Measurements from ENCODE around the gene SYNGR3. TPM values are rescaled to one million over a fixed set of nuclear protein-coding genes. Genes with fewer than 3 reads are reported as not detected.

Gene SYNGR3
- total and polyA plus RNA-seq, 2 of the 13 experiments (the other 11 are each of a cell fraction or from before 2014, with no cell fraction given) = 0.97 to 5.7 TPM

- TF ChIP-seq POGZ (CRISPR knock-in tag; IDR thresholded peaks at IDR 0.05) = 0 out of 2 replicates have a peak, but pooled peaks have one; percentile 7
- TF ChIP-seq ZNF460 (CRISPR knock-in tag; IDR thresholded peaks at IDR 0.05; ENCODE audit: borderline replicate concordance) = no peak
- no peak for TF ChIP-seq HMG20B (CRISPR knock-in tag; conservative IDR thresholded peaks at IDR 0.05)
- 0 out of 2 replicates have a peak, but pooled peaks have one; percentile 19 for TF ChIP-seq ZSCAN31 (CRISPR knock-in tag; IDR thresholded peaks at IDR 0.05; ENCODE audit: low read depth)
- TF ChIP-seq ZNF670 (CRISPR knock-in tag; IDR thresholded peaks at IDR 0.05; ENCODE audit: borderline replicate concordance) = 0 out of 2 replicates have a peak, but pooled peaks have one; percentile 69
- no peak; the same call in 1 of the 2 replicates for TF ChIP-seq ZNF501 (CRISPR knock-in tag; IDR thresholded peaks at IDR 0.05)
- TF ChIP-seq PTBP1 (IDR thresholded peaks at IDR 0.05; ENCODE audit: low read depth, low read length, poor library complexity, severe bottlenecking) = no peak
- peak; percentile 47; the same call in 1 of the 2 replicates for TF ChIP-seq MAX (IDR thresholded peaks at IDR 0.05)
- TF ChIP-seq ELF4 (CRISPR knock-in tag; IDR thresholded peaks at IDR 0.05; ENCODE audit: borderline replicate concordance) = peak; percentile 47; the same call in 1 of the 2 replicates
- no peak for TF ChIP-seq ZNF256 (CRISPR knock-in tag; conservative IDR thresholded peaks at IDR 0.05)
These were observed 26.1 kb downstream of the SYNGR3 start (continued) for GRCh38 chr16:2015947-2016208.

GRCh38 chr16:2016407-2016922 is 26.7 kb downstream of the SYNGR3 start:
- BruUV-seq (replicated peaks) = no TSS peak
- Histone ChIP-seq H4K20me1 (ENCODE audit: insufficient read depth, low read length) (no peaks in the 10 kb centered on the region), H3K4me3 (replicated peaks in 1 of 3; ENCODE audit: insufficient read depth in 1 of 3, low read depth in 2 of 3, low read length in 3 of 3) (no peak overlapping the region; a peak in 1 of 6 replicates), H3K79me2 (ENCODE audit: insufficient read depth, low read length) (no peaks in the 10 kb centered on the region), H2AFZ (ENCODE audit: low read length) (no peak overlapping the region), H3K9ac (ENCODE audit: insufficient read depth, low read depth, low read length) (no peak overlapping the region), H3K9me3 (ENCODE audit: low read length) (no peaks in the 10 kb centered on the region), H3K4me1 (ENCODE audit: insufficient read depth, low read length) (peaks cover 62% of the 10 kb centered on the region), H3K27ac (ENCODE audit: extremely low read length, insufficient read depth, low read length) (no peak overlapping the region), H3K36me3 (replicated peaks in 1 of 2; ENCODE audit: control insufficient read depth in 1 of 2, insufficient read depth in 2 of 2, low read length in 2 of 2) (no peaks in the 10 kb centered on the region), H3K4me2 (ENCODE audit: low read depth, low read length) (peak overlapping the region; percentile 93), H3K27me3 (ENCODE audit: control insufficient read depth in 1 of 2, insufficient read depth in 2 of 2, low read length in 2 of 2) (peaks cover 2 to 20% of the 10 kb centered on the region in 2 experiments; a peak in 2 of 5 replicates)
- DNase-seq (ENCODE audit: low spot score) = peak; percentile 41
- intact Hi-C loops (cut with micrococcal nuclease; ENCODE audit: unreplicated experiment) (no loop called here), in situ Hi-C loops (cut with HindIII; ENCODE audit: extremely low pct_ligation_motif_present, low pct_unique_long_range_greater_than_20kb) (no loop called here)
- CTCF ChIA-PET (ENCODE audit: low intra/inter-chr PET ratio, low total read pairs) = no interaction called here
- 3% methylated on average over 3 of the region's 13 CpGs for WGBS (ENCODE audit: low lambda C conversion rate)
- POLR2A ChIA-PET = interaction anchor here (1.1 to 2.9 kb wide), 5 partner anchors 19 to 139 kb away, joined by 3 to 22 read pairs (median 7); partner anchors contain the start of genes NTHL1, RPS2, TRAF7 and TSC2
- peak; percentile 52 for ATAC-seq
- peak; percentile 48 for FAIRE-seq
- TF ChIP-seq GPN1 (CRISPR knock-in tag; IDR thresholded peaks at IDR 0.05; ENCODE audit: borderline replicate concordance) = no peak
- TF ChIP-seq ZNF44 (CRISPR knock-in tag; IDR thresholded peaks at IDR 0.05) = no peak
- TF ChIP-seq ZNF850 (CRISPR knock-in tag; conservative IDR thresholded peaks at IDR 0.05) = no peak
- no peak for TF ChIP-seq SSRP1 (CRISPR knock-in tag; IDR thresholded peaks at IDR 0.05)
- TF ChIP-seq XRCC5 (optimal IDR thresholded peaks at IDR 0.05; ENCODE audit: low read length) = peak; percentile 23
- no peak for TF ChIP-seq KMT2B (CRISPR knock-in tag; IDR thresholded peaks at IDR 0.05)
- TF ChIP-seq ZNF138 (CRISPR knock-in tag; IDR thresholded peaks at IDR 0.05; ENCODE audit: low read depth) = no peak
- TF ChIP-seq, protein P1, sequence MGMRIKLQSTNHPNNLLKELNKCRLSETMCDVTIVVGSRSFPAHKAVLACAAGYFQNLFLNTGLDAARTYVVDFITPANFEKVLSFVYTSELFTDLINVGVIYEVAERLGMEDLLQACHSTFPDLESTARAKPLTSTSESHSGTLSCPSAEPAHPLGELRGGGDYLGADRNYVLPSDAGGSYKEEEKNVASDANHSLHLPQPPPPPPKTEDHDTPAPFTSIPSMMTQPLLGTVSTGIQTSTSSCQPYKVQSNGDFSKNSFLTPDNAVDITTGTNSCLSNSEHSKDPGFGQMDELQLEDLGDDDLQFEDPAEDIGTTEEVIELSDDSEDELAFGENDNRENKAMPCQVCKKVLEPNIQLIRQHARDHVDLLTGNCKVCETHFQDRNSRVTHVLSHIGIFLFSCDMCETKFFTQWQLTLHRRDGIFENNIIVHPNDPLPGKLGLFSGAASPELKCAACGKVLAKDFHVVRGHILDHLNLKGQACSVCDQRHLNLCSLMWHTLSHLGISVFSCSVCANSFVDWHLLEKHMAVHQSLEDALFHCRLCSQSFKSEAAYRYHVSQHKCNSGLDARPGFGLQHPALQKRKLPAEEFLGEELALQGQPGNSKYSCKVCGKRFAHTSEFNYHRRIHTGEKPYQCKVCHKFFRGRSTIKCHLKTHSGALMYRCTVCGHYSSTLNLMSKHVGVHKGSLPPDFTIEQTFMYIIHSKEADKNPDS (CRISPR knock-in tag; IDR thresholded peaks at IDR 0.05) = no peak
- TF ChIP-seq FOXA1 (IDR thresholded peaks at IDR 0.05) = no peak
- TF ChIP-seq FOXA1 (CRISPR knock-in tag; IDR thresholded peaks at IDR 0.05) = no peak
- TF ChIP-seq THYN1 (CRISPR knock-in tag; IDR thresholded peaks at IDR 0.05; ENCODE audit: borderline replicate concordance, low read depth) = no peak
- TF ChIP-seq ZNF768 (CRISPR knock-in tag; IDR thresholded peaks at IDR 0.05) = 0 out of 2 replicates have a peak, but pooled peaks have one; percentile 8
- TF ChIP-seq MAX (IDR thresholded peaks at IDR 0.05) = no peak; the same call in 1 of the 2 replicates
- TF ChIP-seq ZNF451 (CRISPR knock-in tag; IDR thresholded peaks at IDR 0.05) = no peak
- TF ChIP-seq HOXA7 (CRISPR knock-in tag; IDR thresholded peaks at IDR 0.05) = no peak
- no peak for TF ChIP-seq CBFB (CRISPR knock-in tag; IDR thresholded peaks at IDR 0.05)

All from HepG2 (cell line).